ENCODE measurements around the gene TKFC.

DNA sequence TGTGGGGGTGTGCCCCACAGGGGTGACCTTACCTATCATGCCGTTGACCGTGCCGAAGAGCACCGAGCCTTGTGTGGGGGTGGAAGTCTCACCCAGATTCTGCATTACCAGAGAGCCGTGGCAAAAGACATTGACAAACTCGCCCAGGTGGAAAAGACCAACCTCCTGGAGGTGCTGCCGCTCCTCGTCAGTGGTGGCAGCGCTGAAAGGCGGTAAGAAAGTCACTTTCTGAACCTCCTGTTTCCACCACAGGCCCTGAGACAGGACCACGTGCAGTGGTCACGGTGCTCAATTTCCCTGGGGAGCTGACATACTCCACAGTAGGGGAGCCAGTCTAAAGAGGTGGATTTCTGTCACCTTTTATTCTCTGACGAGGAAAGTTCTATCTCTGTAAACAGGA is 30.5 kb upstream of the TKFC start:
- TF ChIP-seq, protein P1, sequence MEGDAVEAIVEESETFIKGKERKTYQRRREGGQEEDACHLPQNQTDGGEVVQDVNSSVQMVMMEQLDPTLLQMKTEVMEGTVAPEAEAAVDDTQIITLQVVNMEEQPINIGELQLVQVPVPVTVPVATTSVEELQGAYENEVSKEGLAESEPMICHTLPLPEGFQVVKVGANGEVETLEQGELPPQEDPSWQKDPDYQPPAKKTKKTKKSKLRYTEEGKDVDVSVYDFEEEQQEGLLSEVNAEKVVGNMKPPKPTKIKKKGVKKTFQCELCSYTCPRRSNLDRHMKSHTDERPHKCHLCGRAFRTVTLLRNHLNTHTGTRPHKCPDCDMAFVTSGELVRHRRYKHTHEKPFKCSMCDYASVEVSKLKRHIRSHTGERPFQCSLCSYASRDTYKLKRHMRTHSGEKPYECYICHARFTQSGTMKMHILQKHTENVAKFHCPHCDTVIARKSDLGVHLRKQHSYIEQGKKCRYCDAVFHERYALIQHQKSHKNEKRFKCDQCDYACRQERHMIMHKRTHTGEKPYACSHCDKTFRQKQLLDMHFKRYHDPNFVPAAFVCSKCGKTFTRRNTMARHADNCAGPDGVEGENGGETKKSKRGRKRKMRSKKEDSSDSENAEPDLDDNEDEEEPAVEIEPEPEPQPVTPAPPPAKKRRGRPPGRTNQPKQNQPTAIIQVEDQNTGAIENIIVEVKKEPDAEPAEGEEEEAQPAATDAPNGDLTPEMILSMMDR (IDR thresholded peaks at IDR 0.05; ENCODE audit: insufficient read depth, low read length) = no peak
- TF ChIP-seq SPI1 (IDR thresholded peaks at IDR 0.05; ENCODE audit: borderline replicate concordance, low read depth) = no peak
- no peak for TF ChIP-seq REST (IDR thresholded peaks at IDR 0.05; ENCODE audit: insufficient replicate concordance, low read depth)
- TF ChIP-seq POLR2AphosphoS5 (IDR thresholded peaks at IDR 0.05; ENCODE audit: low read depth) = no peak
- TF ChIP-seq GABPA (IDR thresholded peaks at IDR 0.05; ENCODE audit: low read depth) = no peak

Data from HL-60 (cell line).